Prostate gland (tissue), 2 donors: ENCODE results near the gene PSTK.

Experiments used
- POLR2A ChIP-seq: fragments of 450-650 bp; IDR thresholded peaks from one replicate; pipeline ENCODE4 v1.6.1; 2016; ENCODE audit warnings: antibody characterized with exemption, mild to moderate bottlenecking
- TF ChIP-seq, protein P1 (sequence below), 4 experiments: fragments of 200-600 bp in 2 of 4; fragments of 450-650 bp in 2 of 4; sonication (generic) in 2 of 4; IDR thresholded peaks; 1 replicate in 3 of 4; 2 replicates in 1 of 4; pipeline ENCODE4 v1.5.1; 2016 to 2019; ENCODE audit warnings: antibody characterized with exemption in 4 of 4, mild to moderate bottlenecking in 2 of 4, moderate library complexity in 2 of 4

DNA sequence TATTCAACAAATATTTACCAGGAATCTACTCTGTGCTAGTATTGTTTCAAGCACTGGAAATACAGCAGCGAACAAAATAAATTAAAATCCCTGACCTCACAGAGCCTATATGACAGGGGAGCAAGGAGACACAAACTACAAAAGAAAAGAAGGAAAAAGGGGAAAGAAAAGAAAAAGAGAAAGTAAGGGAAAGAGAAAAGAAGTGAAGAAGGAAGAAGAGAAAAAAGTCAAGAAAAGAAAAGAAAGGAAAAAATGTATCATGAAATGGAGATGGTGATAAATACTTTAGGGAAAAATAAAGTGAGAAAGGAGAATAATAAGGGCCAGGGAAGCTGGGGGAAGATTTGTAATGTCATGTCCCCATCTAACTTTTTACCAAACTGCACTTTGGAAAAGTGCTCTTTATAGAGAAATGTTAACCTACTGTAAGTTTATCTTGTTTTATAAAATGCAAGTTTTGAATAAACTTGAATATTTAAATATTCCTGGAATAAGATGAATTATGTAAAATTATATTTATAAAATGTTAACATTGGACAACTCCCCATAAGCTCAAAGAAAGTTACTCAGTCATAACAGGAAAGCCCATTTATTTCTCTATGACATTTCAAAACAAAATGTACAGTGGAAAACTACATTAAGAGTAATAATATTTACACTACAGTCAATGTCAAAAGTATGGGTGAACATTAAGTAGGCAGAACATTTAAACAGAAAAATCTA, 40.9 kb upstream of the PSTK start:
- TF ChIP-seq, protein P1, sequence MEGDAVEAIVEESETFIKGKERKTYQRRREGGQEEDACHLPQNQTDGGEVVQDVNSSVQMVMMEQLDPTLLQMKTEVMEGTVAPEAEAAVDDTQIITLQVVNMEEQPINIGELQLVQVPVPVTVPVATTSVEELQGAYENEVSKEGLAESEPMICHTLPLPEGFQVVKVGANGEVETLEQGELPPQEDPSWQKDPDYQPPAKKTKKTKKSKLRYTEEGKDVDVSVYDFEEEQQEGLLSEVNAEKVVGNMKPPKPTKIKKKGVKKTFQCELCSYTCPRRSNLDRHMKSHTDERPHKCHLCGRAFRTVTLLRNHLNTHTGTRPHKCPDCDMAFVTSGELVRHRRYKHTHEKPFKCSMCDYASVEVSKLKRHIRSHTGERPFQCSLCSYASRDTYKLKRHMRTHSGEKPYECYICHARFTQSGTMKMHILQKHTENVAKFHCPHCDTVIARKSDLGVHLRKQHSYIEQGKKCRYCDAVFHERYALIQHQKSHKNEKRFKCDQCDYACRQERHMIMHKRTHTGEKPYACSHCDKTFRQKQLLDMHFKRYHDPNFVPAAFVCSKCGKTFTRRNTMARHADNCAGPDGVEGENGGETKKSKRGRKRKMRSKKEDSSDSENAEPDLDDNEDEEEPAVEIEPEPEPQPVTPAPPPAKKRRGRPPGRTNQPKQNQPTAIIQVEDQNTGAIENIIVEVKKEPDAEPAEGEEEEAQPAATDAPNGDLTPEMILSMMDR (IDR thresholded peaks at IDR 0.05): no peak
- TF ChIP-seq POLR2A: no peak
